DMS 273 treated with DMSO at 0.1 percent for 48 hours (cell line): ENCODE data around the gene ARL10.
A peak's percentile ranks its signal among the peaks of the same experiment; 100 is the strongest.
"Not testable (repeated sequence)": the region's sequence is repeated elsewhere in the genome, so short reads cannot be mapped to it uniquely, and the experiment has no call there.

Experiments used
- DNase-seq: peaks from one replicate; lab custom pipeline; 2025; lab: John Stamatoyannopoulos, UW

The ARL10 gene

GRCh38 chr5:176388444-176389134 is 23.3 kb downstream of the ARL10 start, which contains the start of the genes HIGD2A and NOP16:
HIGD2A (plus strand) TSS chr5:176388751; CDS start chr5:176388820, 69 bp downstream.
NOP16 (minus strand) TSS chr5:176388598; CDS start chr5:176388539, 59 bp downstream.
- peak; percentile 99 for DNase-seq

- no peak for DNase-seq
Observed at GRCh38 chr5:176389135-176390123, 24.1 kb downstream of the ARL10 start.

GRCh38 chr5:176391479-176391878 is 26.2 kb downstream of the ARL10 start:
- DNase-seq: no peak

GRCh38 chr5:176391999-176392398 is 26.7 kb downstream of the ARL10 start:
- no peak for DNase-seq

- no peak for DNase-seq
Observed at GRCh38 chr5:176392526-176392925, 27.2 kb downstream of the ARL10 start.

- DNase-seq: no peak
Observed at GRCh38 chr5:176394096-176394495, 28.8 kb downstream of the ARL10 start.

- DNase-seq: no peak
Observed at GRCh38 chr5:176394881-176395675, 29.8 kb downstream of the ARL10 start.

- DNase-seq: peak; percentile 54
Observed at GRCh38 chr5:176396330-176396729, 31.0 kb downstream of the ARL10 start.

GRCh38 chr5:176397736-176398420 is 32.6 kb downstream of the ARL10 start:
- no peak for DNase-seq

- peak; percentile 22 for DNase-seq
Observed at GRCh38 chr5:176400382-176401156, 35.3 kb downstream of the ARL10 start.

GRCh38 chr5:176401281-176402205 is 36.3 kb downstream of the ARL10 start:
- DNase-seq: no peak

- DNase-seq: no peak
Observed at GRCh38 chr5:176405656-176406435, 40.6 kb downstream of the ARL10 start.

- no peak for DNase-seq
Observed at GRCh38 chr5:176406436-176407052, 41.3 kb downstream of the ARL10 start.

- DNase-seq: no peak
Observed at GRCh38 chr5:176407456-176408251, 42.4 kb downstream of the ARL10 start.

- DNase-seq: not testable (repeated sequence)
Observed at GRCh38 chr5:176408252-176408573, 42.9 kb downstream of the ARL10 start.

GRCh38 chr5:176408590-176408989 is 43.3 kb downstream of the ARL10 start:
- no peak for DNase-seq

GRCh38 chr5:176409765-176410164 is 44.5 kb downstream of the ARL10 start:
- no peak for DNase-seq
